GM23248 (cell line): Measurements from ENCODE around the gene KHDRBS2. TPM values are rescaled to one million over a fixed set of nuclear protein-coding genes. Genes with fewer than 3 reads are reported as not detected.

Source experiments
- DNase-seq: peaks from one replicate; pipeline ENCODE4 v3.0.0-alpha.2; 2015
- H2AFZ ChIP-seq: fragments of 200-600 bp; sonication (generic); 2 replicates; pipeline ENCODE4 v1.6.1; 2016; ENCODE audit warnings: antibody characterized with exemption
- H3F3A ChIP-seq: fragments of 200-600 bp; sonication (generic); 2 replicates; pipeline ENCODE4 v1.6.1; 2016; ENCODE audit warnings: mild to moderate bottlenecking, antibody characterized with exemption, mixed run types; ENCODE audit not compliant: insufficient read depth
- H3K27ac ChIP-seq: fragments of 200-600 bp; sonication (generic); 2 replicates; pipeline ENCODE4 v1.5.1; 2016; ENCODE audit warnings: mild to moderate bottlenecking
- H3K27me3 ChIP-seq: fragments of 200-600 bp; sonication (generic); replicated peaks from 2 replicates; pipeline ENCODE4 v1.6.1; 2016; ENCODE audit warnings: mild to moderate bottlenecking; ENCODE audit not compliant: insufficient read depth
- H3K36me3 ChIP-seq: fragments of 200-600 bp; sonication (generic); 2 replicates; pipeline ENCODE4 v1.6.1; 2016; ENCODE audit warnings: low read depth, mild to moderate bottlenecking
- H3K4me1 ChIP-seq: fragments of 200-600 bp; sonication (generic); 2 replicates; pipeline ENCODE4 v1.6.1; 2016; ENCODE audit warnings: mild to moderate bottlenecking; ENCODE audit not compliant: insufficient read depth
- H3K4me2 ChIP-seq: fragments of 200-600 bp; sonication (generic); one replicate; pipeline ENCODE4 v1.6.1; 2016; ENCODE audit warnings: mild to moderate bottlenecking; ENCODE audit not compliant: unreplicated experiment
- H3K4me3 ChIP-seq: fragments of 200-600 bp; sonication (generic); 2 replicates; pipeline ENCODE4 v1.5.1; 2016; ENCODE audit warnings: mild to moderate bottlenecking
- H3K79me2 ChIP-seq: fragments of 200-600 bp; sonication (generic); 2 replicates; pipeline ENCODE4 v1.6.1; 2016; ENCODE audit warnings: mild to moderate bottlenecking; ENCODE audit not compliant: insufficient read depth
- H3K9ac ChIP-seq: fragments of 200-600 bp; sonication (generic); 2 replicates; pipeline ENCODE4 v1.6.1; 2016; ENCODE audit warnings: mild to moderate bottlenecking
- H3K9me2 ChIP-seq: fragments of 200-600 bp; sonication (generic); 2 replicates; pipeline ENCODE4 v1.6.1; 2016; ENCODE audit warnings: mixed run types, mild to moderate bottlenecking, moderate library complexity; ENCODE audit not compliant: insufficient read depth
- H3K9me3 ChIP-seq: fragments of 200-600 bp; sonication (generic); one replicate; pipeline ENCODE4 v1.6.1; 2017; ENCODE audit warnings: low read depth
- H4K20me1 ChIP-seq: fragments of 200-600 bp; sonication (generic); 2 replicates; pipeline ENCODE4 v1.6.0; 2016; ENCODE audit not compliant: insufficient read depth
- EZH2 ChIP-seq: fragments of 200-600 bp; sonication (generic); IDR thresholded peaks from 2 replicates; pipeline ENCODE4 v1.6.1; 2018; ENCODE audit warnings: antibody characterized with exemption, mild to moderate bottlenecking; ENCODE audit not compliant: insufficient read depth, poor library complexity, severe bottlenecking
- EZH2phosphoT487 ChIP-seq: fragments of 200-600 bp; sonication (generic); IDR thresholded peaks from 2 replicates; pipeline ENCODE4 v1.6.1; 2018; ENCODE audit warnings: antibody characterized with exemption, moderate library complexity, mild to moderate bottlenecking, low read depth; ENCODE audit not compliant: insufficient read depth
- WGBS, 2 experiments: methylation state at CpG; one replicate each; pipeline ENCODE4 v1.1.6; 2015 to 2017; ENCODE audit warnings: low lambda C conversion rate in 2 of 2, low coverage in 1 of 2; ENCODE audit errors: missing lambda C conversion rate in 2 of 2; 5-methylcytosine and 5-hydroxymethylcytosine counted together
- in situ Hi-C: fragments of 300-500 bp; cut with MboI; formaldehyde crosslinking; loops from 2 replicates; pipeline ENCODE4 v1.15.0; 2020
- polyA plus RNA-seq: library from polyadenylated mRNA; unstranded; fragments of >200 nt; fragmentation: Nextera tagmentation; extraction: Ambion mirVana; gene quantifications from 2 replicates; pipeline ENCODE4 v1.2.1, GENCODE V29; 2016
- total RNA-seq: library from RNA; depleted of rRNA; stranded (reverse); fragments of >200 nt; shearing (Covaris generic); gene quantifications from 2 replicates; pipeline ENCODE4 v1.2.3, GENCODE V29; 2014

Gene KHDRBS2
- total and polyA plus RNA-seq, 2 experiments from 2014 or later: not detected

- H4K20me1 ChIP-seq: no peaks in the 10 kb centered on the region
- no peaks in the 10 kb centered on the region for H3K4me1 ChIP-seq
- H3K9me3 ChIP-seq: no peaks in the 10 kb centered on the region
- H3K27me3 ChIP-seq: no peaks in the 10 kb centered on the region
- H3K36me3 ChIP-seq: no peaks in the 10 kb centered on the region
- no peak for DNase-seq
- no peaks in the 10 kb centered on the region for H3F3A ChIP-seq
- no peaks in the 10 kb centered on the region for H3K79me2 ChIP-seq
- no peak for TF ChIP-seq EZH2phosphoT487
- TF ChIP-seq EZH2: no peak
- H3K27ac ChIP-seq: no peak overlapping the region
- H2AFZ ChIP-seq: no peak overlapping the region
- no peak overlapping the region for H3K9ac ChIP-seq
- in situ Hi-C loops: no loop called here
- no peak overlapping the region for H3K4me2 ChIP-seq
- no peaks in the 10 kb centered on the region for H3K9me2 ChIP-seq
- H3K4me3 ChIP-seq: no peak overlapping the region
- WGBS, 2 experiments: 40 to 47% methylated on average over 15 of the region's 15 CpGs
Measured at GRCh38 chr6:61869632-61870400, 416.2 kb downstream of the KHDRBS2 start.

GRCh38 chr6:61868507-61869080 is 417.4 kb downstream of the KHDRBS2 start:
- H3K9ac ChIP-seq: no peak overlapping the region
- in situ Hi-C loops: no loop called here
- DNase-seq: no peak
- 35 to 38% methylated on average over 8 of the region's 8 CpGs for WGBS, 2 experiments
- H3K27me3 ChIP-seq: no peaks in the 10 kb centered on the region
- H3K79me2 ChIP-seq: no peaks in the 10 kb centered on the region
- no peaks in the 10 kb centered on the region for H3K36me3 ChIP-seq
- H3K4me1 ChIP-seq: no peaks in the 10 kb centered on the region
- TF ChIP-seq EZH2 (no peak), EZH2phosphoT487 (no peak)
- H3K4me2 ChIP-seq: no peak overlapping the region
- H4K20me1 ChIP-seq: no peaks in the 10 kb centered on the region
- H2AFZ ChIP-seq: no peak overlapping the region
- H3K4me3 ChIP-seq: no peak overlapping the region
- H3K9me2 ChIP-seq: no peaks in the 10 kb centered on the region
- H3K9me3 ChIP-seq: peaks cover 1% of the 10 kb centered on the region
- H3K27ac ChIP-seq: no peak overlapping the region
- H3F3A ChIP-seq: no peaks in the 10 kb centered on the region

- H3F3A ChIP-seq: no peaks in the 10 kb centered on the region
- no peak overlapping the region for H3K4me3 ChIP-seq
- DNase-seq: no peak
- no peaks in the 10 kb centered on the region for H3K36me3 ChIP-seq
- no peak overlapping the region for H3K27ac ChIP-seq
- no peaks in the 10 kb centered on the region for H3K27me3 ChIP-seq
- no peaks in the 10 kb centered on the region for H3K79me2 ChIP-seq
- H3K4me1 ChIP-seq: no peaks in the 10 kb centered on the region
- H3K9ac ChIP-seq: no peak overlapping the region
- WGBS, 2 experiments: 31 to 35% methylated on average over 4 of the region's 4 CpGs
- TF ChIP-seq EZH2 (no peak), EZH2phosphoT487 (no peak)
- no peak overlapping the region for H3K4me2 ChIP-seq
- peaks cover 4% of the 10 kb centered on the region for H3K9me3 ChIP-seq
- H3K9me2 ChIP-seq: no peaks in the 10 kb centered on the region
- no peak overlapping the region for H2AFZ ChIP-seq
- in situ Hi-C loops: no loop called here
- no peaks in the 10 kb centered on the region for H4K20me1 ChIP-seq
Measured at GRCh38 chr6:61867635-61868034, 418.4 kb downstream of the KHDRBS2 start.

- DNase-seq: no peak
- H3K4me2 ChIP-seq: no peak overlapping the region
- no peak overlapping the region for H3K27ac ChIP-seq
- no peaks in the 10 kb centered on the region for H3F3A ChIP-seq
- H3K4me1 ChIP-seq: no peaks in the 10 kb centered on the region
- no peak overlapping the region for H3K4me3 ChIP-seq
- H3K79me2 ChIP-seq: no peaks in the 10 kb centered on the region
- WGBS, 2 experiments: 18 to 29% methylated on average over 3 of the region's 3 CpGs
- in situ Hi-C loops: no loop called here
- H3K36me3 ChIP-seq: no peaks in the 10 kb centered on the region
- H3K9me2 ChIP-seq: no peaks in the 10 kb centered on the region
- H3K9me3 ChIP-seq: no peaks in the 10 kb centered on the region
- TF ChIP-seq EZH2: no peak
- TF ChIP-seq EZH2phosphoT487: no peak
- no peaks in the 10 kb centered on the region for H3K27me3 ChIP-seq
- no peak overlapping the region for H3K9ac ChIP-seq
- no peaks in the 10 kb centered on the region for H4K20me1 ChIP-seq
- H2AFZ ChIP-seq: no peak overlapping the region
Measured at GRCh38 chr6:61857541-61857940, 428.5 kb downstream of the KHDRBS2 start.
